ENCODE data around the gene ADGRG1. TPM values are rescaled to one million over a fixed set of nuclear protein-coding genes. Genes with fewer than 3 reads are reported as not detected.

Gene ADGRG1
- total RNA-seq, 1 experiment from 2014 or later: 10.2 TPM

DNA sequence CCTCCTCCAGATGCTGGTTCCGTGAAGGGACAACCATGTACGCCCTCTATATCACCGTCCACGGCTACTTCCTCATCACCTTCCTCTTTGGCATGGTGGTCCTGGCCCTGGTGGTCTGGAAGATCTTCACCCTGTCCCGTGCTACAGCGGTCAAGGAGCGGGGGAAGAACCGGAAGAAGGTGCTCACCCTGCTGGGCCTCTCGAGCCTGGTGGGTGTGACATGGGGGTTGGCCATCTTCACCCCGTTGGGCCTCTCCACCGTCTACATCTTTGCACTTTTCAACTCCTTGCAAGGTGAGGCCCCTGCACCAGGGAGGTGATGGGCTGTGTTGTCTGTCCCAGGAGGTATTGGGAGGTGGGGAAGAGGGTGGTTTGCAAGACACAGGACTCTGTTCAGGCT lies 57.2 kb downstream of the ADGRG1 start:
- H3K36me3 Mint-ChIP-seq (ENCODE audit: insufficient read depth, unreplicated experiment): no peaks in the 10 kb centered on the region

DNA sequence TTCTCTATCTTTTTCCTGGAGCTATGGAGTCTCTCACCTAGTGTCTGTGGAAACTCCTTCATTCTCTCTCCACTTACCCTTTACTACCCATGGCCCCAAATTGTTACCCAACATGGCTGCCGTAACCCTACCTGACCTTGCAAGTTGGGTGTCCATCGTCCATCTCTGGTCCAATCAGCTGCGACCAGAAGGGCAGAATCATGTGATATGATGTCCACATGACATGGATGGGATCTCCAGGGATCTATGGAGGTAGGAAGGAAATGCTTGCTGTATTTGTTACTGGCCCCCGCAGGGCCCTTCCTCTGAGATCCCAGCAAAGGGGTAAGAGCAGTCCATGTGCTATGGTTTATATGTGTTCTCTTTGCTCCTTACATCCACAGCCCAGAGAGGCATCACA lies 58.1 kb downstream of the ADGRG1 start:
- ChIA-PET POLR2A (interaction anchor here (0.6 kb wide), 1 partner anchor 140 kb away, joined by 4 read pairs; no protein-coding TSS in a partner anchor), CTCF (interaction anchor here (0.6 kb wide), 1 partner anchor 818 kb away, joined by 3 read pairs; no protein-coding TSS in a partner anchor)
- Mint-ChIP-seq H3K9me3 (ENCODE audit: unreplicated experiment) (no peaks in the 10 kb centered on the region), H3K27ac (ENCODE audit: low read depth, unreplicated experiment) (no peak overlapping the region), H3K4me1 (ENCODE audit: insufficient read depth, unreplicated experiment) (no peaks in the 10 kb centered on the region), H3K4me3 (ENCODE audit: unreplicated experiment) (no peak overlapping the region), H3K36me3 (ENCODE audit: insufficient read depth, unreplicated experiment) (no peaks in the 10 kb centered on the region), H3K27me3 (ENCODE audit: insufficient read depth, unreplicated experiment) (no peaks in the 10 kb centered on the region)
- BruUV-seq (replicated peaks): no TSS peak
- TF ChIP-seq, protein P1, sequence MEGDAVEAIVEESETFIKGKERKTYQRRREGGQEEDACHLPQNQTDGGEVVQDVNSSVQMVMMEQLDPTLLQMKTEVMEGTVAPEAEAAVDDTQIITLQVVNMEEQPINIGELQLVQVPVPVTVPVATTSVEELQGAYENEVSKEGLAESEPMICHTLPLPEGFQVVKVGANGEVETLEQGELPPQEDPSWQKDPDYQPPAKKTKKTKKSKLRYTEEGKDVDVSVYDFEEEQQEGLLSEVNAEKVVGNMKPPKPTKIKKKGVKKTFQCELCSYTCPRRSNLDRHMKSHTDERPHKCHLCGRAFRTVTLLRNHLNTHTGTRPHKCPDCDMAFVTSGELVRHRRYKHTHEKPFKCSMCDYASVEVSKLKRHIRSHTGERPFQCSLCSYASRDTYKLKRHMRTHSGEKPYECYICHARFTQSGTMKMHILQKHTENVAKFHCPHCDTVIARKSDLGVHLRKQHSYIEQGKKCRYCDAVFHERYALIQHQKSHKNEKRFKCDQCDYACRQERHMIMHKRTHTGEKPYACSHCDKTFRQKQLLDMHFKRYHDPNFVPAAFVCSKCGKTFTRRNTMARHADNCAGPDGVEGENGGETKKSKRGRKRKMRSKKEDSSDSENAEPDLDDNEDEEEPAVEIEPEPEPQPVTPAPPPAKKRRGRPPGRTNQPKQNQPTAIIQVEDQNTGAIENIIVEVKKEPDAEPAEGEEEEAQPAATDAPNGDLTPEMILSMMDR (IDR thresholded peaks at IDR 0.05; ENCODE audit: unreplicated experiment): no peak
- intact Hi-C loops (cut with micrococcal nuclease): no loop called here
- DNase-seq (ENCODE audit: unreplicated experiment): no peak

More for the DNA sequence above, 57.2 kb downstream of the ADGRG1 start:
- no peak for DNase-seq (ENCODE audit: unreplicated experiment)
- CTCF ChIA-PET: interaction anchor here (0.6 kb wide), 1 partner anchor 214 kb away, joined by 3 read pairs; no protein-coding TSS in a partner anchor
- no peak overlapping the region for H3K4me3 Mint-ChIP-seq (ENCODE audit: unreplicated experiment)
- TF ChIP-seq, protein P1 (IDR thresholded peaks at IDR 0.05; ENCODE audit: unreplicated experiment): no peak
- no peak overlapping the region for H3K27ac Mint-ChIP-seq (ENCODE audit: low read depth, unreplicated experiment)
- no peaks in the 10 kb centered on the region for H3K4me1 Mint-ChIP-seq (ENCODE audit: insufficient read depth, unreplicated experiment)
- H3K9me3 Mint-ChIP-seq (ENCODE audit: unreplicated experiment): no peaks in the 10 kb centered on the region
- POLR2A ChIA-PET: no interaction called here
- H3K27me3 Mint-ChIP-seq (ENCODE audit: insufficient read depth, unreplicated experiment): no peaks in the 10 kb centered on the region
- BruUV-seq (replicated peaks): no TSS peak
- intact Hi-C loops (cut with micrococcal nuclease): no loop called here

DNA sequence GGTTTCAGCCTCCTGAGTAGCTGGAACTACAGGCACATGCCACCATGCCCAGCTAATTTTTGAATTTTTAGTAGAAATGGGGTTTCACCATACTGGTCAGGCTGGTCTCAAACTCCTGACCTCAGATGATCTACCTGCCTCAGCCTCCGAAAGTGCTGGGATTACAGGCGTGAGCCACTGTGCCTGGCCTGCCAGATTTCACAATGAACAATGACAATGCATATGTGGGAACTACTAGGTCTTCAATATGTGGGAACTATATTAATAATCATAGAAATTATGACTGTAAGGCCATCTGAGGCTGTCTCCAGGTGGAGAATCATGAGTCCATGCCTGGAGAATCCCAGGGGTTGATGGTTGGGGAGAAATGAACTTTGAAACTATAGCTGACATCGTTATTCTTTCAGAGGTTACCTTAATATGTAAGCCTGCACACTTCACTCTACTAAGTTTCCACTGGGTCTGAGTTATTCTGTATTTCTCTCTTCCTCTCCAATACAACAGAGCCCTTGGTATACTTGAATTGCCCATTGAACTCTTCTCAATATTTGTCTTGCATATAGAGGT lies 59.0 kb downstream of the ADGRG1 start:
- H3K4me3 Mint-ChIP-seq (ENCODE audit: unreplicated experiment): no peak overlapping the region
- BruUV-seq (replicated peaks): no TSS peak
- TF ChIP-seq, protein P1 (IDR thresholded peaks at IDR 0.05; ENCODE audit: unreplicated experiment): no peak
- H3K36me3 Mint-ChIP-seq (ENCODE audit: insufficient read depth, unreplicated experiment): no peaks in the 10 kb centered on the region
- H3K27me3 Mint-ChIP-seq (ENCODE audit: insufficient read depth, unreplicated experiment): peaks cover 8% of the 10 kb centered on the region
- CTCF ChIA-PET: no interaction called here
- H3K9me3 Mint-ChIP-seq (ENCODE audit: unreplicated experiment): no peaks in the 10 kb centered on the region
- DNase-seq (ENCODE audit: unreplicated experiment): no peak
- H3K4me1 Mint-ChIP-seq (ENCODE audit: insufficient read depth, unreplicated experiment): no peaks in the 10 kb centered on the region
- intact Hi-C loops (cut with micrococcal nuclease): no loop called here
- H3K27ac Mint-ChIP-seq (ENCODE audit: low read depth, unreplicated experiment): no peak overlapping the region
- POLR2A ChIA-PET: no interaction called here

DNA sequence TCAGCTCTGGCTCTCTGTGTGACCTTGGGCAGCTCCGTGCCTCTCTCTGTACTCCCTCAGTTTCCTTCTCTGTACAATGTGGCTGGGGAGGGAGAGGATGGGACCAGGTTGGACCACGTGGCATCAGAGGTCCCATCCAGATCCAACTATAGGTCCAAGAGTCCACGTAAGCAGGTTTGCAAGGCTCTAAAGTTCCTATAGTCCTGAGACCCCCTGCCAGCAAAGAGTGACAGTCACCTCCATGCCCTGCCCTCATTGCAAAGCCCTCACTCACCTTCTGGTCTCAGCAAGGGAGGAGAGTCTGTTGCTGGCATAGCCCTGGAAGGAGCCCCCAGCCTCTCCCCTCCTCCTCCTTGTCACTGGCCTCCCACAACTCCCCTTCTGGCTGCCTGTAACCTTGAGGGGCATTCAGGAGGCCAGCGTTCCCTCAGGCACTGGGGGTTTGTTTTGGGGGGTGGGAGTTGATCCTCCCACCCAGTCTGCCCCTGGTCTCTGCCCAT lies 60.1 kb downstream of the ADGRG1 start:
- intact Hi-C loops (cut with micrococcal nuclease): no loop called here
- Mint-ChIP-seq H3K27ac (ENCODE audit: low read depth, unreplicated experiment) (no peak overlapping the region), H3K36me3 (ENCODE audit: insufficient read depth, unreplicated experiment) (no peaks in the 10 kb centered on the region), H3K27me3 (ENCODE audit: insufficient read depth, unreplicated experiment) (peaks cover 19% of the 10 kb centered on the region), H3K4me3 (ENCODE audit: unreplicated experiment) (no peak overlapping the region), H3K4me1 (ENCODE audit: insufficient read depth, unreplicated experiment) (no peaks in the 10 kb centered on the region), H3K9me3 (ENCODE audit: unreplicated experiment) (no peaks in the 10 kb centered on the region)
- DNase-seq (ENCODE audit: unreplicated experiment): no peak
- ChIA-PET POLR2A (no interaction called here), CTCF (no interaction called here)
- TF ChIP-seq, protein P1 (IDR thresholded peaks at IDR 0.05; ENCODE audit: unreplicated experiment): no peak
- no TSS peak for BruUV-seq (replicated peaks)
